Caco-2 (cell line): ENCODE results near the gene ULBP1. TPM values are rescaled to one million over a fixed set of nuclear protein-coding genes. Genes with fewer than 3 reads are reported as not detected.
A peak's percentile ranks its signal among the peaks of the same experiment; 100 is the strongest.

Experiments
- BruUV-seq: library from RNA; stranded (reverse); fragments of 400-500 nt; replicated peaks from 2 replicates; lab custom pipeline; 2021; lab: Mats Ljungman, UMichigan
- CTCF ChIA-PET: fragments of 300-600 bp; sonication (Branson Sonifier 250); formaldehyde crosslinking; loops from one replicate; lab custom pipeline; 2022; ENCODE audit warnings: antibody characterized with exemption; lab: Charles Lee
- POLR2A ChIA-PET: fragments of 300-600 bp; sonication (Branson Sonifier 250); formaldehyde crosslinking; loops from one replicate; lab custom pipeline; 2022; ENCODE audit warnings: antibody characterized with exemption; lab: Charles Lee
- DNase-seq, 2 experiments: peaks; one replicate each; pipeline versions ENCODE4 v3.0.0 to v3.0.0-alpha.2; 2020 to 2022
- H3K27me3 ChIP-seq: replicated peaks from 2 replicates; pipeline ENCODE4 v1.6.0; 2011; ENCODE audit warnings: low read length; ENCODE audit not compliant: control insufficient read depth, insufficient read depth
- H3K36me3 ChIP-seq: 2 replicates; pipeline ENCODE4 v1.5.1; 2011; ENCODE audit warnings: low read length; ENCODE audit not compliant: control insufficient read depth, insufficient read depth
- H3K4me1 ChIP-seq: fragments of 250-450 bp; sonication (Bioruptor Pico); 2 replicates; pipeline ENCODE4 v1.5.1; 2020; ENCODE audit warnings: mild to moderate bottlenecking
- H3K4me3 ChIP-seq: 2 replicates; pipeline ENCODE4 v1.5.1; 2011; ENCODE audit warnings: low read depth, mild to moderate bottlenecking, control low read depth, low read length
- H3K9me3 ChIP-seq: fragments of 250-450 bp; sonication (Bioruptor Pico); 2 replicates; pipeline ENCODE4 v1.5.1; 2020; ENCODE audit warnings: mild to moderate bottlenecking, moderate library complexity
- H3K27ac Mint-ChIP-seq: one replicate; pipeline ENCODE4 v1.8.0; 2022; ENCODE audit warnings: mixed read lengths; ENCODE audit not compliant: unreplicated experiment
- H3K27me3 Mint-ChIP-seq: one replicate; pipeline ENCODE4 v1.8.0; 2022; ENCODE audit warnings: mixed read lengths; ENCODE audit not compliant: insufficient read depth, unreplicated experiment
- H3K36me3 Mint-ChIP-seq: one replicate; pipeline ENCODE4 v1.8.0; 2022; ENCODE audit warnings: mild to moderate bottlenecking, mixed read lengths; ENCODE audit not compliant: insufficient read depth, unreplicated experiment
- H3K4me1 Mint-ChIP-seq: one replicate; pipeline ENCODE4 v1.8.0; 2022; ENCODE audit warnings: low read depth, mixed read lengths; ENCODE audit not compliant: unreplicated experiment
- H3K4me3 Mint-ChIP-seq: one replicate; pipeline ENCODE4 v1.8.0; 2022; ENCODE audit warnings: mild to moderate bottlenecking, moderate library complexity, mixed read lengths; ENCODE audit not compliant: unreplicated experiment
- H3K9me3 Mint-ChIP-seq: one replicate; pipeline ENCODE4 v1.8.0; 2022; ENCODE audit warnings: mixed read lengths; ENCODE audit not compliant: unreplicated experiment
- CTCF ChIP-seq, 2 experiments: fragments of 200-600 bp in 1 of 2; IDR thresholded peaks; 1 replicate in 1 of 2; 2 replicates in 1 of 2; pipeline versions ENCODE4 v1.5.1 to v1.8.0; 2011 to 2022; ENCODE audit warnings: antibody characterized with exemption in 1 of 2, control low read depth in 1 of 2, inconsistent platforms in 1 of 2, low read depth in 1 of 2, low read length in 1 of 2, mild to moderate bottlenecking in 1 of 2, moderate library complexity in 1 of 2; ENCODE audit not compliant: insufficient read depth in 1 of 2, severe bottlenecking in 1 of 2, unreplicated experiment in 1 of 2
- intact Hi-C: fragments of 100-400 bp; cut with micrococcal nuclease; formaldehyde crosslinking; loops from one replicate; pipeline ENCODE4 v1.10.0; 2022; ENCODE audit not compliant: unreplicated experiment
- total RNA-seq: library from RNA; stranded (reverse); gene quantifications from 2 replicates; pipeline ENCODE4 v1.2.3, GENCODE V29; 2022

The ULBP1 gene
- total RNA-seq, 1 experiment from 2014 or later: 7.7 TPM

- no peaks in the 10 kb centered on the region for H3K4me1 ChIP-seq
- H3K27me3 ChIP-seq: no peaks in the 10 kb centered on the region; the same call in none of the 2 replicates
- Mint-ChIP-seq H3K4me1 (peaks cover 6% of the 10 kb centered on the region), H3K4me3 (peak overlapping the region; percentile 62), H3K9me3 (no peaks in the 10 kb centered on the region), H3K27ac (no peak overlapping the region), H3K27me3 (peaks cover 25% of the 10 kb centered on the region), H3K36me3 (peaks cover 9% of the 10 kb centered on the region)
- peak overlapping the region; percentile 39 for H3K4me3 ChIP-seq
- DNase-seq: no peak
- intact Hi-C loops: loop anchor here (10.0 kb wide), 1 partner anchor 396 kb away; no protein-coding TSS in a partner anchor
- POLR2A ChIA-PET: no interaction called here
- no peaks in the 10 kb centered on the region for H3K36me3 ChIP-seq
- H3K9me3 ChIP-seq: no peaks in the 10 kb centered on the region
- CTCF ChIA-PET: no interaction called here
- TF ChIP-seq CTCF (IDR thresholded peaks at IDR 0.05; ENCODE audit: insufficient read depth in 1 of 2, low read depth in 1 of 2, low read length in 1 of 2, severe bottlenecking in 1 of 2, unreplicated experiment in 1 of 2): no peak
- no TSS peak for BruUV-seq
These were observed 25.0 kb upstream of the ULBP1 start for GRCh38 chr6:149938571-149939355.

GRCh38 chr6:149939356-149939648 lies 24.4 kb upstream of the ULBP1 start:
- peaks cover 9% of the 10 kb centered on the region for H3K36me3 Mint-ChIP-seq
- no peaks in the 10 kb centered on the region; the same call in none of the 2 replicates for H3K27me3 ChIP-seq
- H3K27me3 Mint-ChIP-seq: peaks cover 25% of the 10 kb centered on the region
- no peak overlapping the region for H3K4me3 ChIP-seq
- no peak overlapping the region for H3K27ac Mint-ChIP-seq
- TF ChIP-seq CTCF (IDR thresholded peaks at IDR 0.05; ENCODE audit: insufficient read depth in 1 of 2, low read depth in 1 of 2, low read length in 1 of 2, severe bottlenecking in 1 of 2, unreplicated experiment in 1 of 2): no peak
- no peaks in the 10 kb centered on the region for H3K9me3 ChIP-seq
- H3K9me3 Mint-ChIP-seq: no peaks in the 10 kb centered on the region
- no peak for DNase-seq
- no peaks in the 10 kb centered on the region for H3K36me3 ChIP-seq
- H3K4me3 Mint-ChIP-seq: peak overlapping the region; percentile 62
- no peaks in the 10 kb centered on the region for H3K4me1 ChIP-seq
- POLR2A ChIA-PET: no interaction called here
- no TSS peak for BruUV-seq
- peaks cover 6% of the 10 kb centered on the region for H3K4me1 Mint-ChIP-seq
- intact Hi-C loops: loop anchor here (10.0 kb wide), 1 partner anchor 395 kb away; no protein-coding TSS in a partner anchor
- CTCF ChIA-PET: no interaction called here

- intact Hi-C loops: loop anchor here (10.0 kb wide), 1 partner anchor 395 kb away; no protein-coding TSS in a partner anchor
These were observed 23.7 kb upstream of the ULBP1 start for GRCh38 chr6:149939909-149940671.

More at GRCh38 chr6:149939909-149940671, 23.7 kb upstream of the ULBP1 start:
- Histone ChIP-seq H3K27me3 (no peaks in the 10 kb centered on the region; the same call in 1 of the 2 replicates), H3K4me1 (no peaks in the 10 kb centered on the region), H3K9me3 (no peaks in the 10 kb centered on the region), H3K4me3 (no peak overlapping the region), H3K36me3 (no peaks in the 10 kb centered on the region)
- no peak for TF ChIP-seq CTCF (IDR thresholded peaks at IDR 0.05; ENCODE audit: insufficient read depth in 1 of 2, low read depth in 1 of 2, low read length in 1 of 2, severe bottlenecking in 1 of 2, unreplicated experiment in 1 of 2)
- Mint-ChIP-seq H3K27me3 (peaks cover 21% of the 10 kb centered on the region), H3K36me3 (peaks cover 9% of the 10 kb centered on the region), H3K4me1 (peaks cover 6% of the 10 kb centered on the region), H3K9me3 (no peaks in the 10 kb centered on the region), H3K4me3 (peak overlapping the region; percentile 31), H3K27ac (no peak overlapping the region)
- ChIA-PET CTCF (no interaction called here), POLR2A (no interaction called here)
- BruUV-seq: no TSS peak
- DNase-seq: no peak
